Mucosa of gallbladder (tissue), 1 donor: Measurements from ENCODE around the gene BCAR1. TPM values are rescaled to one million over a fixed set of nuclear protein-coding genes. Genes with fewer than 3 reads are reported as not detected.
"Not testable (repeated sequence)": the region's sequence is repeated elsewhere in the genome, so short reads cannot be mapped to it uniquely, and the experiment has no call there.

ENCODE experiments used
- DNase-seq: peaks from one replicate; pipeline ENCODE4 v3.0.0-alpha.2; 2020; ENCODE audit warnings: low spot score
- total RNA-seq: library from RNA; stranded (reverse); gene quantifications from one replicate; pipeline ENCODE4 v1.2.1, GENCODE V29; 2021
- donor health status: DM: no; HTN: no; CAD: no.

The BCAR1 gene
- total RNA-seq, 1 donor from 2014 or later, result 223 TPM

DNA sequence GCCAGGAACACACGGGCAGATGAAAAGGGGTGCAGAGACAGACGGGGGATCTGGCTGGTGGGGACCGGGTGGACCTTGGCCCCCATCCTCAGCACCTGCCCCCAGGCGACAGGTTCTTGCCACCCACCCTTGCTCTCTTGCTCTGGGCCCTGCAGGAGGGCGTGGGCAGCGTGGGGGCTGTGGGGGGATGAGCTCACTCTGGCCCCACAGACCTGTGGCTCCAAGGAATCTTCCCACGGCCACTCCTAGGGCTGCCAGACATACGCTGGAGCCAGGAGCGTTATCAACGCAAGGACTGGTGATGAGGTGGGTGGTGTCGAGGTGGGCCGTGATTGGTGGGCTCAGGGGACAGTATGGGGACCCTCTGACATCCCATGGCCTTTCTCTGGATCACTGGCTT lies 26.3 kb downstream of the BCAR1 start:
- no peak for DNase-seq

- no peak for DNase-seq
These were observed 26.9 kb downstream of the BCAR1 start for GRCh38 chr16:75224306-75225082.

- DNase-seq, result not testable (repeated sequence)
These were observed 28.3 kb downstream of the BCAR1 start for GRCh38 chr16:75223129-75223528.

DNA sequence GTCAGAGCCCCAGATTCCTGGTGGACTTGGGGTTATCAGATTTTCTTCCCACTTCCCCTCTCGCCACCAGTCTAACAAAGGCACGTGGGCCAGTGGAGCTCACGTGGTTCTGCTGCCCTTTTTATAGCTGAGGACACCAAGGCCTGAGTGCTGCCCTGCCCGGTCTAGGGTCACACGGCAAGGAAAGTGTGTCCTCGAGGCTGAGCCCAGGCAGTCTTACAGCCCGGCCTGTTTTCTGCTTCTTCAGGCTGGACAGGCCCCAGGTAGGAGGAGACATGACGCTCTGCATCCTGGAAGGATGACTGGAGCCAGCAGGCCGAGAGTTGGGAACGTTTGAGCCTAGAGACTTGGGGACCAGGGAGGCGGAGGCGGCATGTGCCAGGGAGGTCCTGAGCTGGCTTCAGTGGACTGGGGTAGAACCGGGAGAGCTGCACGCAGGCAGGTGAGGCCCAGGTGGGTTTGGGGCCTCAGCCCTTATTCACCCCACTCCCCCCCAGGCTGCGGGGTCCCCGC lies 29.1 kb downstream of the BCAR1 start:
- DNase-seq, result no peak

DNA sequence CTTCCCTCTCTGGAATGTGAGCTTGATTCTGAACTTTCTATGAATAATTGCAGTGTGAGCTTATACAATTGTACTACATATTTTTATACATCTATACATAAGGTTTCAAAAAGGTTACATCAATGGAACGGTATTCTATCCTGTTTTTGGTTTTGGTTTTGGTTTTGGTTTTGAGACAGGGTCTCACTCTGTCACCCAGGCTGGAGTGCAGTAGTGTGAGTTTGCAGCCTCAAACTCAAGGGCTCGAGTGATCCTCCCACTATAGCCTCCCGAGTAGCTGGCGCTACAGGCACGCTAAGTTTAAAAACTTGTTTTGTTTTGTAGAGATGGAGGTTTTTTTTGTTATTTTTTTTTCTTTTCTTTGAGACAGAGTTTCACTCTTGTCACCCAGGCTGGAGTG lies 31.6 kb downstream of the BCAR1 start:
- DNase-seq, result no peak

- no peak for DNase-seq
These were observed 32.3 kb downstream of the BCAR1 start for GRCh38 chr16:75219088-75219487.

DNA sequence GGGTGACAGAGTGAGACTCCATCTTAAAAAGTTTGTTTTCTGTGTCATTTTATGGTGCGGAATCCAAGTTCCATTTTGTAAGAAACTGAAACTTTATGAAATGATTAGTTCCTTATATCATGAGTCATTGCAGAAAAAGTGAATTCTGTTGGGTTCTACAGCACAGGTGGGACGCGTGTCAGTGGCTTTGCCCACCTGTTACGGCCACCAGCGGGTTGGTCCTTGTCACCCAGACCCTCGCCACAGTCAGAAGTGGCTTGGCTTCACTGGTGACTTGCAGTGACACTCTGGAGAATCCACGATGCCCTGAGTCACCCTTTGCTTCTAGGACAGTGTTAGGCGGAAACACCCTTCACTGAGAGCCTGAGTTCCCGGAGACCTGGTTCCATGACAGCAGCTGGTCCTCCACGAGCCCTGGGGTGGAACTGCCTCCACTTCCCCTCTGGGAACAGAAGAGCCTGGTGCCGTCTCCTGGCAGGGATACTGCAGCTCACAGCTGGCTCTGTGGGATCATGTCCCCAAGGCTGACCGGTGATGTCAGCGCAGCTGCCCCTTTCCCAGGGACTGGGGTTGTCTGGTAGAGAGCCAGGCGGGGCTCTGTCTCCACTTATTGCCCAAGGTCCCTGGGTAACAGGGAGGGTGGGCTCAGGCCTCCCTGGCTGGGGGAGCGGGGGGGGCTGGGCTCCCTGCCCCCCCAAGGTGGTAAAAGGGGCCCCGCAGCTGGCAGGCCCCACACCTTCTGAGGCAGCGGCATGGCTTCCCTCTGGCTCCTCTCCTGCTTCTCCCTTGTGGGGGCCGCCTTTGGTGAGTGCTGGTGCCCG lies 33.0 kb downstream of the BCAR1 start, which contains the start of gene CTRB1:
CTRB1 (plus strand) TSS at position 733 of the 821 bp plus-strand sequence; CDS start at position 753, 20 bp downstream.
- DNase-seq, result no peak

GRCh38 chr16:75217389-75217851 lies 34.0 kb downstream of the BCAR1 start:
- no peak for DNase-seq

DNA sequence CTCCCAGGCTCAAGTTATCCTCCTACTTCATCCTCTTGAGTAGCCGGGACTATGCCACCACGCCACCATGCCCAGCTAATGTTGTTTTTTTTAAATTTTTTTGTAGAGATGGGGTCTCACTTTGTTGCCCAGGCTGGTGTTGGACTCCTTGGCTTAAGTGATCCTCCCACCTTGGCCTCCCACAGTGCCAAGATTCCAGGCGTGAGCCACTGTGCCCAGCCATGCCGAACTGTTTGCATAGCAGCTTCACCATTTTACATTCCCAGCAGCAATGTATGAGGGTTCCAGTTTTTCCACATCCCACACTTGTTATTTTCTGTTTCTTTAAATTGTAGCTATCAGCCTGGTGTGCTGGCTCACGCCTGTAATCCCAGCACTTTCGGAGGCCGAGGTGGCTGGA lies 34.8 kb downstream of the BCAR1 start:
- no peak for DNase-seq

GRCh38 chr16:75216127-75216526 lies 35.3 kb downstream of the BCAR1 start:
- no peak for DNase-seq

GRCh38 chr16:75211286-75211685 lies 40.1 kb downstream of the BCAR1 start:
- DNase-seq, result not testable (repeated sequence)

GRCh38 chr16:75209944-75210343 lies 41.5 kb downstream of the BCAR1 start:
- no peak for DNase-seq

DNA sequence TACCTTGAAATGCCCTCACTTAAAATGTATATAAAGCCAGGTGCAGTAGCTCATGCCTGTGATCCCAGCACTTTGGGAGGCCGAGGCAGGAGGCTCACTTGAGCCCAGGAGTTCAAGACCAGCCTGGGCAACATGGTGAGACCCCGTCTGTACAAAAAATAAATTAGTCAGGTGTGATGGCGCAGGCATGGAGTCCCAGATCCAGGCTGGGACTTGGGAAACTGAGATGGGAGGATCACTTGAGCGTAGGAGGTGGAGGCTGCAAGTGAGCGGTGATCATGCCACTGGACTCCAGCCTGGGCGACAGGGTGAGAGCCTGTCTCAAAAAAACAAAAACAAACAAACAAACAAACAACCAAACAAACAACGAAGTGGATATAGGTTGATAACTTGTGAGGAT lies 41.9 kb downstream of the BCAR1 start:
- not testable (repeated sequence) for DNase-seq

GRCh38 chr16:75208861-75209505 lies 42.4 kb downstream of the BCAR1 start:
- DNase-seq, result no peak

DNA sequence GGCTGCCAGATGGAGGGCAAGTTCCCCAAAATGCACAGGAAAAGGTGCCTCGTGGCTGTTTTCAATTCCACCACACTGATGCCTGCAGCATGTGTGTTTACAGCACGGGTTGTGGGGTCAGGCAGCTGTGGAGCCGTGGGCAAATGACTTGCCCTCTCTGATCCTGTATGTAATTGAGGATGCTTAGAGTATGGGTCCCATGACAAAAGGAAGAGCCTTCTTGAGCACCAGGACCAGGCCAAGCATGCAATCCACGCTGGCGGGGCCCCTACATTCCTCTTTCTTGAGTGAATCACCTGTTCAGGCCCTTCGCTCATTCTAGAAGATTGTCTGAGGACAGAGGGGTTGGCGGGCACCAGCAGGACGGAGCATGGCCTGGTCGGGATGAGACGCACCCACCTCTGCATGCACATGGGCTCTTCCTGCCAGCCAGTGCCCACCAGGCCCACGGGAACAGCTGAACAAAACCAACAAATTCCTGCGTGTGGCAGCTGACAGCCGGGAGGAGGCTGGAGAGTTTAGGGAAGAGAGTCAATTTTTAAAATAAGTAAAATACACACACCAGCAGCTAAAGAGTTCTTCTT lies 43.1 kb downstream of the BCAR1 start:
- DNase-seq, result no peak

DNA sequence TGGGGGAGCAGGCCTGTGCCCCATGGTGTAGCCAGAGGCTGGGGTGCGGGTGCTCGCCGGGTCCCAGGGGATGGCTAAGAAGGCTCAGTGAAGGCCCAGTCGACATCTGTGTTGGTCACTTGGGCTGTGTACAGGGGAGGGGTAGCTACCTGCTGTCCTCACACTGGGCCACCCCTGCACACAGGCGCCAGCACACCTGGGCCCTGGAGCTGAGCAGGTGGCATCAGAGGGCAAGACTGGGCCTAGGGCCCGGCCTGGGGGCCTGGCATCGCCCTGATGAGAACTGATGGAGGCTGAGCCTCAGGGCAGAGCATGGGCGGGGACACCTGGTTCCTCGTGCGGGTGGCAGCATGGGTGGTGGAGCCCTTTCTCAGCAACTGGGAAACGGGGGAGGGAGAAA lies 43.6 kb downstream of the BCAR1 start:
- no peak for DNase-seq

- DNase-seq, result no peak
These were observed 44.5 kb downstream of the BCAR1 start, which contains the start of gene CTRB2 for GRCh38 chr16:75206749-75207451. TSS of gene CTRB2 (minus strand) at chr16:75207161. CDS start at chr16:75207141, 20 bp downstream.

- DNase-seq, result not testable (repeated sequence)
These were observed 45.3 kb downstream of the BCAR1 start for GRCh38 chr16:75205961-75206748.

- DNase-seq, result not testable (repeated sequence)
These were observed 46.0 kb downstream of the BCAR1 start for GRCh38 chr16:75205438-75205837.

GRCh38 chr16:75204905-75205304 lies 46.5 kb downstream of the BCAR1 start:
- not testable (repeated sequence) for DNase-seq
